T-helper 1 cell (primary cell): Measurements from ENCODE around the gene PRSS8.
"Not testable (repeated sequence)": the region's sequence is repeated elsewhere in the genome, so short reads cannot be mapped to it uniquely, and the experiment has no call there.

Source experiments
- DNase-seq, 5 donors: peaks; one replicate each; pipeline ENCODE4 v3.0.0-alpha.2; 2012 to 2020

The PRSS8 gene

DNA sequence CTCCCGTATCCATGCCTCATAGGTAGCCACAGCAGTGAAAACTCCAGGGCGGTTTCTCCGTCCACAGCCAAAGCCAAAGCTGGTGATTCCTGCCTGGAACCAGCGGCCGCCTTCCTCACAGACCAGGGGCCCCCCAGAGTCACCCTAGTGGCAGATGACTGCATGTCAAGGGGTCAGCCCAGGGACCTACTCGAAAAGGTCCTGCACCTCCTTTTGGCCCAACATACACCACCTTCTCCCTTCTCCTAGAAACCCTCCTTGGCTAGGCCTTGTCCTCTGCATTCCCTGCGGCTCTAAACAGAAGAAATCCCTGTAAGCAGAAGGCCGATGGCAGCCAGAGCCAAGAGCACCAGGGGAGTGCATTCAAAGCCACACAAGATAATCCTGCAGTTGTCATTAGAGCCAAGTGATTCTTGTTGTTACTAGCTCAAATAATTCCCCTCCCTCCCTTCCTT, 8.2 kb upstream of the PRSS8 start:
- DNase-seq, result no peak

DNA sequence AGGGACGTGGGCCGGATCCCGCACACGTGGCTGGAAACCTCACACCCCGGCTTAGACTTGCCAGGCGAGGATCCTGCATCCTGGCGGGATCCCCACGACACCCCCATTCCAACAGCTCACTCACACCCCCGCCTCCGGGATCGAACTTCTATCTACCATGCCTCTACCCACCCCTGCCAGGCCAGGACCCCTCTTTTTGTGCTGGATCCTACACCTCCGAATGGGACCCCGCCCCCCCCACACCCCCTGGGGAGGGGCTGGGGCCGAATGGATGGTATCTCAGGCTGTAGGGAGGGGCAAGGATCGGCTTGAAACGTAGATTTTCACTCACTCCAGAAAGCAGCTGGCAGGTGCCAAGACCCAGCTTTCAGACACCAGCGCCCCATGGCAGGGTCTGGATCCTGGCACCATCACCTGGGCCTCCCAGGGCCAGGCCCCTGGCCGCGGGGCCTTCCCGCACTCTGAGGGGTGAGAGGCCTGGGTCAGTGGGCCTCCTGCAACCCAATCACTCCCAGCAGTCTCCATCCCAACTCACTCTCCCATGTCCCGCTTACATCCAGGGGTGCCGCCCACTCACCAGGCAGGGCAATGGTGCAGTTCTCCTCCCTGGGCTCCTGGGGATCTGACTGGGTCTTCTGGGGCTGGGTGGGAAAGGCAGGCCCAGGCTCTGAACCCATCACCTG, 7.6 kb upstream of the PRSS8 start:
- DNase-seq, result no peak

DNA sequence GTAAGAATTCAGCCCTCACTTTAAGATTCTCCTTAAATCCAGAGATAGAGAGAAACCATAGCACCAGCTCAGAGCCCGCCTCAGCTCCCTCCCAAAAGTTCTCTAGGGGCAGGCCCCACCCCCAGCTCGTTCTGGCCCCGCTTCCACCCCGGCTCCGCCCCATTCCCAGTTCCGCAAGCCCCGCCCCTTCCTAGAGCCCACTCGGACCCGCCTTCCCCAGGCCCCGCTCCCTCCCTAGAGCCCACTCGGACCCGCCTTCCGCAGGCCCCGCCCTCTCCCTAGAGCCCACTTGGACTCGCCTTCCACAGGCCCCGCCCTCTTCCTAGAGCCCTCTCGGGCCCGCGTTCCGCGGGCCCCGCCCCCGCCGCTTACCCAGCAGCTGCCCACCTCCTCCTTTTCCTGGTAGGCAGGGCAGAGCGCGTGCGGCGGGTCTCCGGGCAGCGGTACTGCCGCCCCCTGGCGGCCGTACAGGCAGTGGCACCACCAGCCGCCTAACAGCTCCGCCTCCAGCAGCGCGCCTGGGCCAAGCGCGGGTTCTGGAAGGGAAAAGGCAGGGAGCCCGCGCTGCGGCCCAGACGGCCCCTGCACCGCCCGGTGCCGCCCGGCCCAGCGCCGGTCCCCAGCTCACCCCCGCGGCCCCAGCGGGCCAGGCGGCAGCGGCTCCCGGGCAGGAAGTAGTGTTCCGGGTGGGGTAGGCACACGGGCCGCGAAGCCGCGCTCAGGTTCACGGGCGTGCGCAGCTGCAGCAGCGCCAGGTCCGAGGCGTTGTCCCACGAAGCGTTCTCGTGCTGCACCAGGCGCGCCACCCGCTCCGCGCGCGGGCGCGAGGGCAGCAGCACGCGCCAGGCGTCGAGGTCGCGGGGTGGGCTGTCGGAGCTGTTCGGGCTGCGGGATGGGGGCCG, 6.8 kb upstream of the PRSS8 start:
- DNase-seq, result peak; percentile 92 to 99 (median 95)

DNA sequence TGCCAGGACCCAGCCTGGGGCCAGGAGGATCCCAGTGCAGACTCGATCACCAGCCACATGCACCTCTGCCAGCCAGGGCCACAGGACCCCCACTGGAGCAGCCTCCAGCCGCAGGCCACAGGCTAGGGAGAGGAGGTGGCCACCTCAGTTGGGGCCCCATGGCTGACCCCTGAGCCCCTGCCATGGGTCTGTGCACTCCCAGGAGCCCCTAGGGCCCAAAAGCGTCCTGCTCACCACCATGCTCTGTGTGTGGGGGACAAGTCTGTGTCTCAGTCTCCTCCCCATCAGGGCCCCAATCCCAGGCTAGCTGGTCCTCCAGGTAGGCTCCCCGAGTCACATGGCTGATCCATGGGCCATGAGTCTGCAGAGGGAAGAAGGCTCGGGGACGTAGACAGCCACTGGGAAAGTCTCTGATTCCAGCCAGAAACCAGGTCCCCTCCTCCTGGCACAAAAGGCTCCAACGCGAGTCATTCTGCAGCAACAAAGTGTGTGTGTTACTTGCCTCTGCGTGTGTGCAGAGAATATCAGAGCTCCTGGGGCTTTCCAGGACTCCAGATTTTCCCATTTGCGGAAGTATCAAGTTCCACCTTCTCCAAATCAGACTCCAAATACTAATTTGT, 6.1 kb upstream of the PRSS8 start:
- DNase-seq, result peak in 1 of 5 donors; percentile 15

DNA sequence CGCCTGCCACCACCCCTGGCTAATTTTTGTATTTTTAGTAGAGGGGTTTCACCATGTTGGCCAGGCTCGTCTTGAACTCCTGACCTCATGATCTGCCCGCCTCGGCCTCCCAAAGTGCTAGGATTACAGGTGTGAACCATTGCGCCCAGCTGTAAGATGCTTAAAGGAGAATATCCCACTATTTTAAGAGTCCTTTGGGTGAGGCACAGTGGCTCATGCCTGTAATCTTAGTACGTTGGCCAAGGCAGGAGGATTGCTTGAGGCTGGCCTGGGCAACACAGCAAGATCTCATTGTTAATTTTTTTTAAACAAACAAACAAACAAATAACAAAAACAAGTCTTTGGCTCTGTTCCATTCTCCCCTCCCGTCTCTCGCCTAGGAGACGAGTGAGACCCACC, 5.5 kb upstream of the PRSS8 start:
- not testable (repeated sequence) for DNase-seq

DNA sequence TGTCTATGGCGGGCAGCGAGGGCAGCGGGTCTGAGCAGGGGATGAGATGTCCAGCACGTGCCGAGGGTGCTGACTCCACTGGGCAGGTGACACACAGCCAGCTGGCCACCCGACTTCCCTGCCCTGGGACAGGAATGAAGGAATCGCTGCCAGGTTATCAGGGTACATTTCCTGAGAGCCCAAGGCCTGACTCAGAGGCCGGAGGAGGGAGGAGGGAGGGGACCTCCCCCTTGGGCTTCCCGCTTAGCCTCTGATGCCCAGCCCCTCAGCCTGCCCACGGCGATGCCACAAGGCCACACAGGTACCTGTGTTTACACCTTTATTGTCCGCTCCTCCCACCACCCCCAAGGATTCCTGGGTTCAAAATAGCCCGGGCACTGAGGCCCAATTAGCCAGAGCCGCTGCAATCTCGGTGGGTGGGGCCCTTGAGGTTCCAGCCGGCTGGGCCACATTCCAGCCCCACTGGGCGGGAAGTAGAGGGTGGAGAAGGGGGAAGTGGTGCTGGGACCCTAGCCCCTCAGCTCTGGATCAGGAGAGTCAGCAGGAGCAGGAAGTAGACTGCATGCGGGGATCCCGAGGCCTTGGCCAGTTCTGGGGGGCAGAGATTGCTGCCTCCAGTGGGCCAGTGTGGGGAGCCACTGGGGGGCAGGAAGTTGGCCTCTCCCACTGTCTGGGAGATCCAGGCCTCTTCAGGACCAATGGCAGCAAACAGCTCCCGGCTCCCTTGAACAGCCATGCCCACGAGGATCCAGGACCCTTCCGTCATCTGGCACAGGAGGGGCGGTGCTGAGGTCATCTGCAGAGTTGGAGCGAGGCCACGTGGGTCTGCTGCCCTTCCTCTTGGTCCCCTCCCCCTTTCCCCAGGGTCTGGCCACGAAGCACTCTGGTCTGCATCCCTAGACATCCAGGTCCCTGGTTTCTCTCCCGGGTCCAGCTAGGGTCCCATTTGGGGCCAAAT, 3.4 kb upstream of the PRSS8 start:
- no peak for DNase-seq

DNA sequence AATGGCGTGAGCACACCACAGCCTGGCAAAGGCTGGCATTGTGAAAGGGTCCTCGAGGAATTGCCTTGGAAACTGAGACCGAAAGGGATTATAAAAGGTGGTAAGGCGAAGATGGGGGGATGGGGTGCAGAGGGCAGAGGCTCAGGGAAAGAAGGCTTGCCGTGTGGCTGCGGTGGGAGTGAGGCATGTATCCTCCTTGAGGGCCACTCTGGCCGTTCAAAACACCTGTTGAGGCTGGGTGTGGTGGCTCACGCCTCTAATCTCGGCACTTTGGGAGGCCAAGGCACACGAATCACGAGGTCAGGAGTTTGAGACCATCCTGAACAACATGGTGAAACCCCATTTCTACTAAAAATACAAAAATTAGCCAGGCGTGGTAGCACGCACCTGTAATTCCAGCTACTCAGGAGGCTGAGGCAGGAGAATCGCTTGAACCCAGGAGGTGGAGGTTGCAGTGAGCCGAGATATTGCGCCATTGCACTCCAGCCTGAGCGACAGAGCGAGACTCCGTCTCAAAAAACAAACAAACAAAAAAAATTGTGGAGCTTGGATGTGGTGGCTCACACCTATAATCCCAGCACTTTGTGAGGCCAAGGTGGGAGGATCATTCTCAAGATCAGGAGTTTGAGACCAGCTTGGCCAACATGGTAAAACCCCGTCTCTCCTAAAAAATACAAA, 1.4 kb upstream of the PRSS8 start:
- not testable (repeated sequence) for DNase-seq

DNA sequence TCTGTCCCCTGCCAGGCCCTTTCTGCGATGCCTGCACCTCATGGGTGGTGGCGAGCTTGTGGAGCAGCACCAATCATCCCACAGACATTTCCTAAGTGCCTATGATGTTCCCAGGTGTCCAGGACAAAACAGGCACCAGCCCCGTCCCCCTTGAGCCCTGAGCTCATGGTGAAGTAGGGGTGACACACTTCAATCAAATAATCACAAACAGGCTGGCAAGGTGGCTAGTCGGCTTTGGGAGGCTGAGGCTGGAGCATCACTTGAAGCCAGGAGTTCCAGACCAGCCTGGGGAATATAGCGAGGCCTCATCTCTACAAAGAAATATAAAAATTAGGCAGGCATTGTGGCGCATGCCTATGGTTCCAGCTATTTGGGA, 748 bp upstream of the PRSS8 start:
- DNase-seq, result no peak

DNA sequence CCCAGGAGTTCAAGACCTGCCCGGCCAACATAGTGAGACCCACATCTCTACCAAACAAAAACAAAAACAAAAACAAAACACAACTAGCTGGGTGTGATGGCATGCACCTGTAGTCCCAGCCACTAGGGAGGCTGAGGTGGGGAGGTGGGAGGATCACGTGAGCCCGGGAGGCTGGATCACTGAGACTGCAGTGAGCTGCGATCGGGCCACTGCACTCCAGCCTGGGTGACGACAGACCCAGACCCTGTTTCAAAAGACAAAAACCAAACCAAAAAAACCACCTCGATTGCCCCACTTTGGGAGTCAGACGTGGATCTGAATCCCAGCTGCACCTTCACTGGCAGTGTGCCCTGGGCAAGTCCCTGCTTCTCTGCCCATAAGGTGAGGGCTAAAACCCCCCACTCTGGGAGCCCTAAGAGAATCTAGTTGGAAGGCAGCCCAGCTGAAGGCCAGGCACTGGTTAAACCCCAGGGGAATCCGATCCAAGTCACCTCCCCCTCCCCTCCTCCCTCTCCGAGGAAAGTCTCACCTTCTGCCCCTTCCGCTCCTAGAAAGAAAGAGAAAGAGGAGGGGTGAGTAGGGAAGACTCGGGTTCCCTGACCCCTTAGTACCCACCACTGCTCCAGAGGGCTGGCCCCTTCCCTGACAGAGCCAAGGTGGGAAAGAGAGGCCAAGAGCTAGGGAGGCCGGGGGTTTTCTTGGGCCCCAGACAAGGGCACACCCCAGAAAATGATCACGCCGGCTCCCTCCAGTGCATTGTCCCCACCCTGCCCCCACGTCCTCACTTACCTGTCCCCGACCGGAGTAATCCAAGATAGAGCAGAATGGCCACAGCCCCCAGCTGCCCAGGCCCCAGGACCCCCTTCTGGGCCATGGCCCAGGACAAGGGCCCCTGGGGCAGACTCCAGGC, 647 bp downstream of the PRSS8 start:
- no peak for DNase-seq

DNA sequence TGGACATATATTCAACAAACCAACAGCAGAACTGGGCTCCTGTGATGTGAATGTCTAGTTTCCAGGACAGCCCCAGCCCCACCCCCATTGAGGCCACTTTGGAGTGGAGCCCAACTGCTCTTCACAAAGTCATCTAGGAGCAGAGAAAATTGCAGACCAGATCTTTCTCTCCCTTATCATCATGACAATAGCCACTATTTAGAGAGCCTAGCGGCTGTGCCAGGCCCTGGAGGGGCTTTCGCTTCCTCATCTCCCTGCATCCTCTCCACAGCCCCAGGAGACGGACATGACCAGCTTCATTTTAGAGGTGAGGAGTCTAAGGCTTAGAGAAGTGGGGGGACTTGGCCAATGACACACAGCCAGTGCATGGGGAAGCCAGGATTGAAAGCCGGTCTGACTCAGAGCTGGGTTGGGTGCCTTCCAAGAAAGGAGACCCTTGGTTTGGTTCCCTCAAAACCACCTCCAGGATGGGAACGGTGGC, 1.4 kb downstream of the PRSS8 start:
- no peak for DNase-seq

DNA sequence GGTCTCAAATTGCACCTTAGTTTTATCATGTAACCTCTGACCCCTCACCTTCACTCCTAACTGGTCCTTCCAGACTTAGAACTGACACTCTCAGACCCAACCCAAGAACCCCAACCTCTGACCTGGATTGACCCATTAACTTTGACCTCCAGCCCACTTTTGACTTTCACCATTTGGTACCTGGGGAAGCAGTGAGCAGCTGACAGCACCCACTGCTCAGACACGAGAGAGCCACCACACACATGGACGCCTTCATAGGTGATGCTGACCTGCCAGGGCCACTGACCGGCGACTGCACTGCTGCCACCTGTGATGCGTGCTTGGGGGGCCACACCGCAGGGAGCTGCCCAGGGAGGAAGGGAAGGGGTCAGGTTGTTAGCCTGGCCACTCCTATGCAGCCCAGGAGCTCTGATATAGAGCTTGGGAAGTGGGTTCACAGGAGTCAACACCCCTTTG, 2.5 kb downstream of the PRSS8 start:
- no peak for DNase-seq

DNA sequence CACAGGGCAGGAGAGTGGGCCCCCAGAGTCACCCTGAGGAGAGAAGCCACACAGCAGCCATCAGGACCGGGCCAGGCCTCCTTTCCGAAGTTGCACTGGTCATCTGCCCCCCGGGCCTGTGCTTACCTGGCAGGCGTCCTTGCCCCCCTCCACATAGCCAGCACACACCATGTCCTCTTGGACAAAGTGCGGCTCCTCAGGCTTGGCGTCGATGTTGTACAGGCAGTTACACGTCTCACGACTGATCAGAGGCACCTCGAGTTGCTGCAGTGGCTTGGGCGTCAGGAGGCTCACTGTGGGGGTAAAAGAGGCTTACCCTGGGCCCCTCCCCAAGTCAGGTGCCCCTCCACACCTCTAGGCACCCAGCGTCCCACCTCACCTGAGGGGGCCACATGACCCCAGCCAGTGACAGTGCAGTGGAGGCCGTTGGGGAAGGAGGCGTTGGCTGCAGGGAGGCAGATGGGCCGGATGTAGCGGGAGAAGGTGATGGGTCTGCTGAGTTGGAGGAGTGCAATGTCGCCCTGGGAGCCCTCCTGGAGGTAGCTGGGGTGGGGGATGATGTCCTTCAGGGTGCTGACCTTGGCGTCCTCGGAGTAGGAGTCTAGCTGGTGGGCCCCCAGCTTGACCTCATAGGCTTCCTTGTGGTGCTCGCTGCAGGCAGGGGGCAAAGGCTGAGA, 3.1 kb downstream of the PRSS8 start:
- DNase-seq, result no peak

DNA sequence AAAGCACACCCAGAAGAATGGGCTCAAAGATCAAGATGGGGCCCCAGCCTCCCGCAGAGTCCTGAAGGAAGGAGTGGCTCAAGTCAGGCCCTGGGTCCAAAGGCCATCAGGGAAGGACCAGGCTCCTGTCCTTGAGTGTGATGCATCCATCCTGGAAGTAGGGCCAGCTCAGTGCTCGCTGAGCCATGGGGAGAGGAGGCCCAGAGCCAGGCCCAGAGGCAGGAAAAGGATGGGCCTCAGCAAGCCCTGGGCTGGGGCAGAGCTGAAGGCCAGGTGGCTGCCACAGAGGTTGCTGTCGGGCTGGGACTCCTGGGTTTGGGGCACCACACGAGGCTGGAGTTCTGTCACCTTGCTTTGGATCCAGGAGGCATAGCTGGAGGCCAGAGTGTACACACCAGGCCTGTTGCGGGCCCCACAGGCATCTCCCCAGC, 3.7 kb downstream of the PRSS8 start:
- DNase-seq, result no peak

DNA sequence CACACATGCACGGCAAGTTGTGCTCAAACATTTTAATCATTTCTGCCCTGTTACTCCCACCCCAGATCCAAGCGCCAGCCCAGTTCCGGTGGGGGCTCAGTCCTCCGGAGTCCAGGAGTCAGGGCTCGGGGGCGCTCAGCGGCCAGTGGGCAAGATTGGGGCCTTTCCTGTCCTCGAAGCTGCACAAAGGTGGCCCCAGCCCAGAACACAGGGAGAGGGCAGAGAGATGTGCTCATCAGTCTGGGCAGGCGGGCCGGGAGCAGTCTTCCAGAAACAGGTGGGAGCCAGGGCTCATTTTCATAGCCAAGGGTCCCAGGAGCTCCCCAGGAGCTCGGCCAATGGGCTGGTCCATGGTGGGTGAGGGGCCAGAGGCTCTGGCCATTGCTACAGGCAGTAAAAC, 4.1 kb downstream of the PRSS8 start:
- DNase-seq, result no peak

DNA sequence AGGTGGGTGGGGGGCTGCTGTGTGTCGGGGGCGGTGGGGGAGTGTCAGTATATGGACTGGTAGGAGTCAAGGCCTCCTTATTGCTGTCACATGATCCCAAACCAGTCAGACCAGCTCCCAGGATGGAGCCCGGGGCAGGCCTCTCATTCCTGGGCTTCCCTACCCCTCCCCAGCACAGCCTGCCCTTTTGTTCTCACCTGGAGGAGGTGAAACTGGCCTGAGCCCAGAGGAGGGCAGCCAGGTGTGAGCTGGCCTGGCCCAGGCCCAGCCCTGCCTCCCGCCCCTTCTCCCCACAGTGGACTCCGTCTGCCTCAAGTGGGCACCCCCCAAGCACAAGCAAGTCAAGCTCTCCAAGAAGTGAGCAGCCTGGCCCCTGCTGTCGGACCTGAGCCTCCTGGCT, 4.6 kb downstream of the PRSS8 start:
- DNase-seq, result no peak

DNA sequence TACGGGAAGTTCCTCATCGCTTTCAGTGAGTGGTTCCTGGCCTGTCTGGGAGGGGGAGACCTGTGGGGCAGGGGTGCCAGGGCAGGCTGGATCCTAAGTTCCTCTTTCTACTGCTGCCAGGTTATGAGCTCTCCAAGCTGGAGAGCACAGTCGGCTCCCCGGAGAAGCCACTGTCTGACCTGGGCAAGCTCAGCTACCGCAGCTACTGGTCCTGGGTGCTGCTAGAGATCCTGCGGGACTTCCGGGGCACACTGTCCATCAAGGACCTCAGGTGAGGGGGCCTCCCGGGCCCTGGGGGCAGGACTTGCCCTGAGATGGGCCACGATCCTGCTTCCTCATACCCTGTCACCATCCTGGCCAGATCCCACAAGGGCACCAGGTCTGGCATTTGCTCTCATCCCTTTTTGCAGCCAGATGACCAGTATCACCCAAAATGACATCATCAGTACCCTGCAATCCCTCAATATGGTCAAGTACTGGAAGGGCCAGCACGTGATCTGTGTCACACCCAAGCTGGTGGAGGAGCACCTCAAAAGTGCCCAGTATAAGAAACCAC, 5.1 kb downstream of the PRSS8 start:
- DNase-seq, result no peak

DNA sequence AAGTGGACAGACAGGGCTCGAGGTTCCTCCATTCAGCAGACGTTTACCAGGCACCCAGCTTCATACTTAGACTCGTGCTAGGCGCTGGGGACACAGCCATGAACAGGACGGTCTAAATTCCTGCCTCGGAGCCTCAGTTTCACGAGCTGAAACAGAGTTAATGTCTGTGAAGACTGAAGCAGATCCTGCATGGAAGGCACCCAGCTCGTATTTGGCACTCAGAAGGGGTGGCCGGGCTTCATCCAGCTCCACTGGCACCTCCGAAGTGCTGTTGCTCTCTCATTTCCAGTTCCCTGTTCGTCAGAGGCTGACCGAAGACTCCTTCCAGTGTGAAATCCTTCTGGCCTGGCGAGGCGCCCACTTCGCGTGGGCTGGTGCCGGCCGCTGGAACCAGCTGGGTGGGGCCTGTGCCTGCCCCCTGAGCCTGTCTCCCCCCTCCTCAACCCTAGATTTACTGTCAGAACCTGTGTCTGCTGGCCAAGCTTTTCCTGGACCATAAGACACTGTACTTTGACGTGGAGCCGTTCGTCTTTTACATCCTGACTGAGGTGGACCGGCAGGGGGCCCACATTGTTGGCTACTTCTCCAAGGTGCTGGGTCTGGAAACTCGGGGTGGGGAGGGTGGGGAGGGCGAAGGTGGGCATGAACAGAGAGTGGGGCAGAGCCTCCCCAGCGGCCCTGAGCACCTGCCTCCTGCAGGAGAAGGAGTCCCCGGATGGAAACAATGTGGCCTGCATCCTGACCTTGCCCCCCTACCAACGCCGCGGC, 5.8 kb downstream of the PRSS8 start:
- DNase-seq, result no peak

DNA sequence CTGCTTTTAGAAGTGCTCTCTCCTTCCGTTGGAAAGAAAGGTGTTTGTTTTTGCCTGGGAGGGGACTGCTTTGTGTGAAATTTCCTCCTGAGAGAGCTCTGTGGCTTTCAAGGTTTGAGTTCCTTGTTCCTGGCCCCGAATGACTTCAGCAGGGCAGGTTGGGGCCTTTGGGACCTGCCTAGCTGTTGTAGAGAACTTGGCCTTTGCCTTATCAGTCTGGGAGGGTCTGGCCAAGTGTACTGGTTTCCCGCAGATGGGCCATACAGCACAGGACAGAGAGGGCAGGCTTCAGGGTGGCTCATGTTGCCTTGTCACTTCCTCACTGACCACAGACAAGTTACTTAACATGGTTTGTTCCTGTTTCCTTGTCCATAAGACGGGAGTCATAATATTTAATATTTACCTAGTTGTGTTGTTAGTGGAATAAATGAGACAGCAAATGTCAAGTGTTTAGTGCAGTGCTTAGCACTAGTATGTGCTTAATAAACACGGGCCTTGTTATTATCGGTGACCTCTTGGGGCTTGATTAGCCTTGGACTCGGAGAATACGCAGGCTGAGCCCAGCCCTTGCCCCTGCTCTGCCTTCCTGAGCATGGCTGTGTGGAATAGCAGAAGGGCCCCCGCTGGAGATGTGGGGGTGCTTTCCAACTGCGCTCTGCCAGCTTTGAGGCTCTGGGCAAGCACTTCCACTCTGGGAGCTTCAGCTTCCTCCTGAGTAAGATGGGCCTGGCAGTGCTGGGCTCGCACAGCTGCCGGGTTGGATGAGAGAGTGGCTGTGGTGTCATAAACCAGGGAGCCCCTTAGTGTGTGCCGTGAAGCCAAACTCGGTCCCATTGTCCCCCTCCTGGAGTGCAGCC, 6.6 kb downstream of the PRSS8 start:
- no peak for DNase-seq
